ENCODE results near the gene HPF1. TPM values are rescaled to one million over a fixed set of nuclear protein-coding genes. Genes with fewer than 3 reads are reported as not detected.

The HPF1 gene
- total RNA-seq, 4 donors from 2014 or later, result 12.8 to 37.0 (median 22.8) TPM

GRCh38 chr4:169727616-169728015, 30.1 kb downstream of the HPF1 start:
- TF ChIP-seq, protein P1, sequence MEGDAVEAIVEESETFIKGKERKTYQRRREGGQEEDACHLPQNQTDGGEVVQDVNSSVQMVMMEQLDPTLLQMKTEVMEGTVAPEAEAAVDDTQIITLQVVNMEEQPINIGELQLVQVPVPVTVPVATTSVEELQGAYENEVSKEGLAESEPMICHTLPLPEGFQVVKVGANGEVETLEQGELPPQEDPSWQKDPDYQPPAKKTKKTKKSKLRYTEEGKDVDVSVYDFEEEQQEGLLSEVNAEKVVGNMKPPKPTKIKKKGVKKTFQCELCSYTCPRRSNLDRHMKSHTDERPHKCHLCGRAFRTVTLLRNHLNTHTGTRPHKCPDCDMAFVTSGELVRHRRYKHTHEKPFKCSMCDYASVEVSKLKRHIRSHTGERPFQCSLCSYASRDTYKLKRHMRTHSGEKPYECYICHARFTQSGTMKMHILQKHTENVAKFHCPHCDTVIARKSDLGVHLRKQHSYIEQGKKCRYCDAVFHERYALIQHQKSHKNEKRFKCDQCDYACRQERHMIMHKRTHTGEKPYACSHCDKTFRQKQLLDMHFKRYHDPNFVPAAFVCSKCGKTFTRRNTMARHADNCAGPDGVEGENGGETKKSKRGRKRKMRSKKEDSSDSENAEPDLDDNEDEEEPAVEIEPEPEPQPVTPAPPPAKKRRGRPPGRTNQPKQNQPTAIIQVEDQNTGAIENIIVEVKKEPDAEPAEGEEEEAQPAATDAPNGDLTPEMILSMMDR (IDR thresholded peaks at IDR 0.05; ENCODE audit: low read depth), result no peak

DNA sequence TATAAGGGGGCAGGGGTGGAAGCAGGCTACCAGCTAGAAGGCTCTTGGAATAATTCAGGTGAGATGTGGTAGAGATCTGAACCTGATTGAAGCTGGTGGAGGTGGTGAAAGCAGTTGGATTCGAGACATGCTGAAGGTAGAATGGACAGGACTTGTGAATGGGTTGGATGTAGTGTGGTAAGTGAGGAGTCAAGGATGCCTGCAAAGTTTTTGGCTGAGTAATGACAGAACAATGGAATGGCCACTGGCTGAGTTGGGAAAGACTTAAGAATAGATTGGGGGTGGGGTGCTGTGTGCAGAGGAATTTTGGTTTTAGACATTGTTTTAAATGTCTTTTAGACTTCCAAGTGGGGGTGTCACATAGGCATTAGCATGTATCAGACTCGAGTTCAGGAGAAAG, 33.5 kb downstream of the HPF1 start:
- TF ChIP-seq, protein P1 (IDR thresholded peaks at IDR 0.05; ENCODE audit: low read depth), result no peak

DNA sequence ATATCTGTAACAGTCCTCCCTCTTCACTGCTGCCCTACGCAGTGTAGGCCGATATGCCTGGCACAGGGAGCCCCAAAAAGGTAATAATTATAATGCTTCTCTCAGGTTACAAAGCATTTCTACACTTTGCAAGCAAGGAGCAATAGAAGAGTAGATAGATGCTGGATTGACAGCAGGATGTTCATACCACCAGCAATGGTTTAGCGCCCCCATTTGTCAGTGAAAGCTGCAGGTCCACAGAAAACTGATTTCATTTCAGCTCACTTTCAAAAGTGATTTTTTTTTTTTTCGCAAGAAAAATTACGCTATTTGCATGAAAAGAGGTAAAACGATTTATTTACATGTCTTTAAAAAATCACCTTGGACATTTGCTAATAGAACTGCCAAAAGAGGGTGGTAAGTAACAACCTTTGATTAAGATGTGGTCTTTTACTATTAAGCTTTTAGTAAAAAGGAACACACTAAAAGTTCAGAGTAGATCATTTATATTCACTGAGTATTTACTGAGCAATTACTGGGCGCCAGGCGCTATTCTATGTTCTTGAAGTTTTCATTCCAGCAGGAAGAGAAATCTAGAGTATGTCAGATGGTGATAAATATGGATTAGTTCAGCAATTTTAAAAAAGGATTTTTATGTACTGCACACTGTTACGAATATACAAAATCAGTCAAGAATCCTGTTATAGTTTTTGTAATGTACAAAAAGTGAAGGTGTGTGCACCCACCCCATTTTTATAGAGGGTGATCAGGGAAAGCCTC, 34.4 kb downstream of the HPF1 start:
- TF ChIP-seq, protein P1 (IDR thresholded peaks at IDR 0.05; ENCODE audit: low read depth), result no peak

DNA sequence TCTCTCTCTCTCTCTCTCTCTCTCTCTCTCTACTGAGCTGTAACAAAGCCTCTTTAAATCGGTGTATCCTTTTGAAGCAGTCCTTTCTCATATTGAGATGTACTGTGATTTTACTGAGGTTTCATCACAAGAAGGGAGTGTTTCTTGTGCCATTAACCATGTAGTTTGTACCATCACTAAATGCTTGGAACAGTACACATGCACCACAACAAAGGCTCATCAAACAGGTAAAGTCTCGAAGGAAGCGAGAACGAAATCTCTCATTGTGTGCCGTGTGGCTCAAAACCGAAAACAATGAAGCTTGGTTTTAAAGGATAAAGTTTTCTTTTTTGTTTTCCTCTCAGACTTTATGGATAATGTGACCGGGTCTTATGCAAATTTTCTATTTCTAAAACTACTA, 37.2 kb downstream of the HPF1 start:
- TF ChIP-seq, protein P1 (IDR thresholded peaks at IDR 0.05; ENCODE audit: low read depth), result no peak

DNA sequence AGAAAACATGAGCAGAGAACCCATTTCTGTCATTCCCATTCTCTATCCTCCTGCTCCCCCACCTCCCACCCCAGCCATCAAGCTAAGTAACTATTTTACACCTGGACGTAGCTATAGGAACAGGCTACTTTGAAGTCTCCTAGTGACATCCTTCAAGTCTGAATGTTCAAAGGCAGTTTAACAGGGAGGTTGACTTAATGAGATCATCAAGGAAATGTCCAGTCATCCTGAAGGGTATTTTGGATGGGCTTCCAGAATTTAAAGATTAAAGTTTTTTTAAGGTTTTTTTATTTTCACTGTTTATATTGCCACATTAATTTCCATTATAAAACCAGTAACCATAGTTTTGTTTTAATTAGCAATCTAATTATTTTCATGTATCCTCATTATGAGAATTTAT, 41.1 kb downstream of the HPF1 start:
- TF ChIP-seq, protein P1 (IDR thresholded peaks at IDR 0.05; ENCODE audit: low read depth), result no peak

DNA sequence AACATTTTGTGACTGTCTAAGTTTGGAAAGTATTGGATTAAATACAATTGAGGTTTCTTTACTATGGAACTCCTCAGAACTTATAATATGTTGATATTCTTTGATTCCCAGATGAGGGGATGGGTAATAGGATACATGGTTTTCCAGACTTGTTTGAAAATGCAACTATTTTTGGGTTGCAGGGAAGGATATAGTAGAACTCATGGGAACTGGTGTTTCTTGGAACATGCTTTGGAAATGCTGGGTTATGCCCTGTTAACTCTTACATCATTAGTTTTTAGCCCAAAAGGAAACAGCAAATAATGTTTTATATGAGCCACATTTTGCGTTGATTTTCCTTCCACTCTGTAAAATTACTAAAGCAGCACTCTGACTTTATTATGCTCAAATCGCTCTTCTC, 41.9 kb downstream of the HPF1 start:
- TF ChIP-seq, protein P1 (IDR thresholded peaks at IDR 0.05; ENCODE audit: low read depth), result no peak

- TF ChIP-seq, protein P1 (IDR thresholded peaks at IDR 0.05; ENCODE audit: low read depth), result no peak
Measured at GRCh38 chr4:169707958-169708643, 49.6 kb downstream of the HPF1 start.

Measured in subcutaneous adipose tissue (tissue), 4 donors.